HG03175 (cell line): ENCODE results near the gene TEX50.
"Not testable (repeated sequence)": the region's sequence is repeated elsewhere in the genome, so short reads cannot be mapped to it uniquely, and the experiment has no call there.

Experiments
- ATAC-seq: cut with Tn5 transposase; IDR thresholded peaks from one replicate; pipeline ENCODE4 v1.9.1; 2021; ENCODE audit warnings: mild to moderate bottlenecking, moderate library complexity; ENCODE audit not compliant: unreplicated experiment

Gene TEX50, protein sequence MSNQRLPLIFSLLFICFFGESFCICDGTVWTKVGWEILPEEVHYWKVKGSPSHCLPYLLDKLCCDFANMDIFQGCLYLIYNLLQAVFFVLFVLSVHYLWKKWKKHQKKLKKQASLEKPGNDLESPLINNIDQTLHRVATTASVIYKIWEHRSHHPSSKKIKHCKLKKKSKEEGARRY

DNA sequence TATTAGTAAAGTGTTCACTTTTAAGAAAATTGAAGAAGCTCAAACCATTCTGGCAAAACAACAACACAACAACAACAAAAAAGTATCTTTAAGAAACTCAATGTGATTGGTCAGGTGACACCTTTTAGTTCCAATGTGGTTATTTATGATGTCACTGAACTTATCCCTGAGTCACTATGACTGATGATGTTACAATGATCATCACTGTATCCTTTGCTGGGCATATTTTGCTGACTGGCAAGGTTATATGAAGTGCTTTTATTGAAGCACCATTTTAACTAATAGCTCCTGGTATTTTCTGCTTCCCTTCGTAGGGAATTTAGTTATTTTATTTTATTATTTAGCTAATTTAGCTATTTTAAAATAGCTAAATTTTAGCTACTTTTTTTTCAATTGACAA, at the start of gene TEX50:
TSS of gene TEX50 (plus strand) at position 223 of the 400 bp plus-strand sequence. CDS start 184 bp downstream, outside the sequence.
- ATAC-seq = no peak

DNA sequence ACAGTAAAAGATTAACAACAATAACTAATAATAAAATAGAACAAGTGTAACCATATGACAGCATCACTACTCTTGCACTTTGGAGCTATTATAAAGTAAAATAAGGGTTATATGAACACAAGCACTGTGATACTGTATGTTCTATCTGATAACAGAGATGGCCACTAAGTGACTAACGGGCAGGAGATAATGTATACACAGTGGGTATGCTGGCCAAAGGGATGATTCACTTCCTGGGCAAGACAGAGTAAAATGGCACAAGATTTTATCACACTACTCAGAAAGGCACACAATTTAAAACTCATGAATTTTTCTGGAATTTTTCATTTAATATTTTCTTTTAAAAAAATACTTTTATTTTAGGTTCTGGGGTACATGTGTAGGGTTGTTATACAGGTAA, 44.6 kb upstream of the TEX50 start:
- no peak for ATAC-seq

DNA sequence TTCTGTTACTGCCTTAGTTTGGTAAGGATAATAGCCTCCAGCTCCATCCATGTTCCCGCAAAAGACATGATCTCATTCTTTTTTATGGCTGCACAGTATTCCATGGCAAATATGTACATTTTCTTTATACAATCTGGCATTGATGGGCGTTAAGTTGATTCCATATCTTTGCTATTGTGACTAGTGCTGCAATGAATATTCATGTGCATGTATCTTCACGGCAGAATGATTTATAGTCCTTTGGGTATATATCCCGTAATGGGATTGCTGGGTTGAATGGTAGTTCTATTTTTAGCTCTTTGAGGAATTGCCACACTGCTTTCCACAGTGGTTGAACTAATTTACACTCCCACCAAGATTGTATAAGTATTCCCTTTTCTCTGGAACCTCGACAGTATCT, 44.0 kb upstream of the TEX50 start:
- ATAC-seq = not testable (repeated sequence)

DNA sequence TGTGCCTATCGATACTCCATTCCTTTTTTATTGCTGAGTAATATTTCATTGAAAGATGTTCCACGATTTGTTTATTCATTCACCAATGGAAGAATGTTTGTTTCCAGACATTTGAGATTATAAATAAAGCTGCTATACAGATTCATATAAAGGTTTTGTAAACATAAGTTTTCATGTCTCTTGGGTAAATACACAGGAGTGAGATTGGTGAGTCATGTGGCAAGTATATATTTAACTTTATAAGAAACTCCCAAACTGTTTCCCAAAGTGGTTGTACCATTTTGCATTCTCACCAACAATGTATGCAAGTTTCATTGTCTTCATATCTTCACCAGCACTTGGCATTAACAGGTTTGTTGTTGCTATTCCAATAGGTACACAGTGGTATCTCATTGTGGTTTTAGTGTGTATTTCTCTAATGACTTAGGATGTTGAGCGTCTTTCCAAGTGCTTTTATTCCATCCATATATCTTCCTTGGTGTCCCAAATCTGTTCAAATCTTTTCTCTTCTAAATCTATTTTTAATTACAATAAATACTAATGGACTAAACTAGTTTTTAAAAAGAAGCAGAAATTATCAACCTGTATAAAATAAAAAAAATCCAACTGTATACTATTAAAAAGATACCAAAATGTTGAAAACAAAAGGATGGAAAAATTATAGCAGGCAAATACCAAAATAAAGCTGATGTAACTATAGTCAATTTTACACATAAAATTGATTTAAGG, 38.9 kb upstream of the TEX50 start:
- no peak for ATAC-seq

DNA sequence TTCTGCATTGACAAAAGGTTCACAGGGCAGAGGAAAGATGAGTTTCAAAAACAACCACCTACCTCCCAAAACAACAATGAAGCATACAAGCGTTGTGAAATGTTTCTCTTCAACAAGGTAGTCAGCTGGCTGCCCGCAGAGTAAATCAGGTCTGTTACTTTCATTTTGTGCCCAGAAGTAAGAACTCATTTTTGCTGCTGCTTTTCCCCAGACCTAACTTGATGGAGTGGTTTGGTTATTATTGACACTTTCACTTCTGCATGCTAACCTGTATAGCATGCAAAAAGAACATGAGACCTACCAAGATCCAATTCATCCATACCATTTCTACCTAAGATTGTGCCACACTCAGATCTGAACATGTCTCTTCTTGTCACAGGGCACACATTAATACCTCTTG, 33.5 kb upstream of the TEX50 start:
- ATAC-seq = no peak

DNA sequence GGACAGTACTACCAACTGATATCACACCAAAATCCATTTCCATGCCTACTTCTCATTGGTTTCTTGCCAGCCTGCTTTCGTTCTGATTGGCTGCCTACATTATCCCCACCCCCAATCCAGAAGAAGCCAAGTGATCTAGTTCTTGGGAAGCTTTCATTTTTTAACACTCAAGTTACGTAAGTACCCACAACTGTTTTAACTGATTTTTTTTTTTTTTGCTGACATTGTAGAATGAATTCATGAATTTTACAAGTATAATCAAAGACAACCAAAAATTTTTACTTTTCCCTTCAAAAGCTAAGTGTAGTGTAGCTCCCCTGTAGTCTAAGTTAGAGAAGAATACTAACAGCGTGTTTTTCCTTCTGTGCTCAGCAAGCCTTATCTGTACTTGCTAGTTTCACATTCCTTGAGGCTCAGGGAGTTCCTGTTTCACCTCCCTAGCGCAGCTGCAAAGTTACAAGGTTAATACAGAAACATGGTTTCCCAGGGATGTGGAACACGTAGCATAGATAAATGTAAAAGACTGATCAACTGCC, 32.0 kb upstream of the TEX50 start, which contains the start of gene SLC9C2:
TSS of gene SLC9C2 (minus strand) at position 17 of the 536 bp plus-strand sequence. CDS start 1,296 bp downstream, outside the sequence.
- no peak for ATAC-seq

DNA sequence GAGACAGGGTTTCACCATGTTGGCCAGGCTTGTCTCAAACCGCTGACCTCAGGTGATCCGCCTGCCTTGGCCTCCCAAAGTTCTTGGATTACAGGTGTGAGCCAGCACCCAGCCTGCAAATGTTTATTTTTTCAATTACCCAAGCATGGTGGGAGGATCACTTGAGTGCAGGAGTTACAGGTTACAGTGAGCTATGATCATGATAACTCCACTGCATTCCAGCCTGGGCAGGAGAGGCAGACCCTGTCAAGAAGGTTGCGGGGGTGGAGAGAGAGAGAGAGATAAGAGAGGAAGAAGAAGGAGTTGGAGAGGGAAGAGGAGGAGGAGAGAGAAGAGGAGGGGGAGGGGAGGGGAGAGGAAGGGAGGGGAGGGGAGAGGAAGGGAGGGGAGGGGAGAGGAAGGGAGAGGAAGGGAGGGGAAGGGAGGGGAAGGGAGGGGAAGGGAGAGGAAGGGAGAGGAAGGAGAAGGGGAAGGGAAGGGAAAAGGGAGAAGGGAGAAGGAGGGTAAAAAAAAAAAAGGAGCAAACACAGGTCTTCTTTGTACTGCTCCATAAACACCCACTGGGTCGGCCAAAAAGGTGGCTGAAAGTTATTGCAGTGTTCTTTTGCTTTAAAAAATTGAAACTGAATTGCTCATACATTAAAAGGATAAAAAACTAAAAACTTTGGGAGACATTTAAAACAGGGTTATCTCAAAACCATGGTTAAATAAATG, 26.5 kb upstream of the TEX50 start:
- ATAC-seq = no peak

DNA sequence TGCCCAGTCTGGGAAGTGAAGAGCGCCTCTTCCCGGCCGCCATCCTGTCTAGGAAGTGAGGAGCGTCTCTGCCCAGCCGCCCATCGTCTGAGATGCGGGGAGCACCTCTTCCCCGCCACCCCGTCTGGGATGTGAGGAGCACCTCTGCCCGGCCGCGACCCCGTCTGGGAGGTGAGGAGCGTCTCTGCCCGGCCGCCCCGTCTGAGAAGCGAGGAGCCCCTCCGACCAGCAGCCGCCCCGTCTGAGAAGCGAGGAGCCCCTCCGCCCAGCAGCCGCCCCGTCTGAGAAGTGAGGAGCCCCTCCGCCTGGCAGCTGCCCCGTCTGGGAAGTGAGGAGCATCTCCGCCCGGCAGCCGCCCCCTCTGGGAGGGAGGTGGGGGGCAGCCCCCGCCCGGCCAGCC, 22.1 kb upstream of the TEX50 start:
- ATAC-seq = not testable (repeated sequence)

DNA sequence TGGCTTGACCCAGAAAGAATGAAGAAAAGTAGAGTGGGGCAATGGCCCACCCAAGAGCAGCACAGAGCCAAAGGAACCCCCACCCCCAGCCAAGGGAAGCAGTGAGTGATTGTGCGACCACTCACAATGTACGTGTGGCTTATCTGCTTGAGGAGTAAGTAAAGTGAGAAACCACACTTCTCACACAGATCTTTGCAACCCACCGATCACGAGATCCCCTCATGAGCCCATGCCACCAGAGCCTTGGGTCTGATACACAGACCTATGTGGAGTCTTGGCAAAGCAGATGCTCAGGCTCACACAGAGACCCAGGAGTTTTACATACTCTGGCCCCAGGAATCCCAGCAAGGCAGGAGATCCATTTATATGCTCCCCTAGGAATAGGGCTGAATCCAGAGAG, 18.3 kb upstream of the TEX50 start:
- ATAC-seq = no peak

DNA sequence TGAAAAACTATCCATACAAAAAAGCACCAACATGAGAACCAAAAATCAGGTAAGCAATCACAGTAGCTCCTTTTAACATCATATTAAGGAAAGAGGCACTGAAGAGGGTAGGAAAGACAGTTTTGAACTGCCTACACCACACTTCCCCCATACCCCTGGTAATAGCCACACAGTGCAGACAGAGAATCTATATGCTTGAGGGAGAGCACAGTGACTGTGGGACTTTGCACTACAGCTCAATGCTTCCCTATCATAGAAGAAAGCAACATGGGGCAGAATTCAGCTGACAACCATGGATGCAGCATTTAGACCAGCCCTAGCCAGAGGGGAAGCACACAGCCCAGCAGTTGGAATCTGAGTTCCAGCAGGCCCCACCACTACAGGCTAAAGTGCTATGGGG, 7.9 kb upstream of the TEX50 start:
- ATAC-seq = no peak

DNA sequence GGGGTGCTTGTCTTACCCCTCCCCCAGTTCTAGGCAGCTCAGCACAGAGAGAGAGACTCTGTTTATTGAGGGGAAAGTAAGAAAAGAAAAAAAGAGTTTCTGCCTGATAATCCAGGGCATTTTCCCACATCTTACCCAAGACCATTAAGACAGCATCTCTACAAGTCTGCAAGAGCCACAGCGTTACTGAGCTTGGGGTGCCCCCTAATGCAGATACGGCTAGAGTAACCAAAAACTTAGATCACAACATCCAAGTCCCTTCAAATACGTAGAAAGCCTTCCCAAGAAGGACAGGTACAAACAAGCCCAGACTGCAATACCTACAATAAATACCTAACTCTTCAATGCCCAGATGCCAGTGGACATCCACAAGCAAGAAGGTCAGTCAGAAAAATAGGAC, 6.2 kb upstream of the TEX50 start:
- no peak for ATAC-seq

DNA sequence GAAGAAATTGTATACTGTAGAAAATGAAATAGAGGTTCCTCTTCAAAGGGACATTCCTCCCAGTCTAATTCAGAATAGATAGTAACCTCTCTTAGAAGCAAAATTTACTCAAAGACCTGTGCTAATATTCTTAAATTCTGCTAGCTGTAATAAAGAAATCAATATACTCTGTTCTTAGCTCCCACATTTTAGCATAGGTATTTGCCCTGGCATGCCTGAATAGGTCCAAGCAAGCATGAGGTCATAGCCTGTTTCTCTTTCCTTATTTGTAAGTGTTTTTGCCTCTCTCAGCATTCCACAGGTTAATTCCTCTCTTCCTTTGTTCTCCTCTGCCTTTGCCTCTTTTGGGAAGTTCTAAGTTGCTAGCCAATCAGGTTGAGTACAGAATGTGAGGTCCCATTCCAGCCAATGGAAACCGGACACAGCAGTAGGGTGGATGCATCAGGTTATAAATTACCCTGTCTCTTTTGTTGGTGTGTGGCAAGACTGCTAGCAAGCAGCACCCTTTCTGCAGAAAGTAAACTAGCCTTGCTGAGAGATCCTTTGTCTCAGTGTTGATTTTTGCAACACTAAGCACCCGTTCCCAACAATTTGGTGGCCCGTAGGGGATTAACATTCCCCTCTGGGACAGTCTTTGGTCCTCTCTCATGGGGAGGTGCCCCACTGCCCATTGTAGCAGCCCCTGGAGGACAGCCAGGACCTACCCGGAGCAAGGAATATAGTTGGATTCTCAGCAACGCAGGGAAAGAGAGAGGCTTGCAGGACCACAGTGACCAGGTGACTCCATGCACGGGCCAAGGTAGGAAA, 2.3 kb downstream of the TEX50 start:
- not testable (repeated sequence) for ATAC-seq

DNA sequence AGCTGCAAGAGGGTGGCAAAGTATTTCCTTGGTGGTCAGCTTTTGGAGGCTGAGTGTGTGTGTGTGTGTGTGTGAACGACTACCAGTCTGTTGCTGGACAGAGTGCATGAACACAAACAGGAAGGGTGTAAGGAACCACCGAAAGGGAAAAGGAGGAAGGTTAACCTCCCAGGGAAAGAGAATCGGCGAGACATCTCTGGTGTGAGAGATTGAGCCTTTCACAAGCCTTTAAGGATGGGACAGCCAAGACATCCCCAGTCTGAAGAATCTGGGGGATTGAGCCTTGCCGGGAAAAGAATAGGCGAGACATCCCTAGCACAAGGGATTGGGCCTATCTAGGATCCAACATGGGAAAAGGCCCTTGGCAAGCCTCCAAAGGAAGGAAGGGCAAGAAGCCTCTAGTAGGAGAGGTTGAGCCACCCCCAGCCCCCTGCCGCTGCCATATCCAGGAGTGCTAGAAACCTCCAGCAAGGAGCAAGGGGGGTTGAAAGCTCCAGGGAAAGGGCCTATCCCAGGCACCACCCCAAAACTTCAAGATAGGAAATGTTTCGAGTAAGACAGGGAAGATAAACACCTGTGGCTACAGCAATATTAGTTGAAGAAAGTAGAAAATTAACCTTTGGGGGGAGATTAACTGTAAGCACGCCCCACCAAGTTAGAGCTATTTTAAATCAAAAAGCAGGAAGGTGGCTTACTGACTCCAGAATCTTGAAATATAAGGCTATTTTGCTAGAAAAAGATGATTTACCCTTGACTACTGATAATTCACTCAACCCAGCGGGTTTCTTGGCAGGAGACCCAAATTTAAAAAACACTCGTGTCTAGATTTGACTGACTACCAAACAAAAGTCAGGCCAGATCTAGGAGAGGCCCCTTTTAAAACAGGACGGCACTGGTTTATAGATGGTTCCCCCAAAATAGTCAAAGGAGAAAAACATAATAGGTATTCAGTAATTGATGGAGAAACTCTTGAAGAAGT, 3.2 kb downstream of the TEX50 start:
- no peak for ATAC-seq

DNA sequence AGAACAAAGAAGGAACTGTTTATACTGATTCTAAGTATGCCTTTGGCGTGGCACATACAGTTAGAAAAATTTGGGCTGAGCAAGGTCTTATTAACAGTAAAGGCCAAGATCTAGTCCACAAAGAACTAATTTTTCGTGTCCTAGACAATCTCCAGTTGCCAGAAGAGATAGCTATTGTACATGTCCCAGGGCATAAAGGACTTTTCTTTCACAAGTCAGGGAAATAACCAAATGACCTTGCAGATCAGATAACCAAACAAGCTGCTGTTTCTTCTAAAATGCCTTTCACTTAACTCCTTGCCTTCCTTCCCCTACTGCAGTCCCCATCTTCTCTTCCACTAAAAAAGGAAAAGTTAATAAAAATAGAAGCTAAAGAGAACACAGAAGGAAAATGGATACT, 4.0 kb downstream of the TEX50 start:
- no peak for ATAC-seq

DNA sequence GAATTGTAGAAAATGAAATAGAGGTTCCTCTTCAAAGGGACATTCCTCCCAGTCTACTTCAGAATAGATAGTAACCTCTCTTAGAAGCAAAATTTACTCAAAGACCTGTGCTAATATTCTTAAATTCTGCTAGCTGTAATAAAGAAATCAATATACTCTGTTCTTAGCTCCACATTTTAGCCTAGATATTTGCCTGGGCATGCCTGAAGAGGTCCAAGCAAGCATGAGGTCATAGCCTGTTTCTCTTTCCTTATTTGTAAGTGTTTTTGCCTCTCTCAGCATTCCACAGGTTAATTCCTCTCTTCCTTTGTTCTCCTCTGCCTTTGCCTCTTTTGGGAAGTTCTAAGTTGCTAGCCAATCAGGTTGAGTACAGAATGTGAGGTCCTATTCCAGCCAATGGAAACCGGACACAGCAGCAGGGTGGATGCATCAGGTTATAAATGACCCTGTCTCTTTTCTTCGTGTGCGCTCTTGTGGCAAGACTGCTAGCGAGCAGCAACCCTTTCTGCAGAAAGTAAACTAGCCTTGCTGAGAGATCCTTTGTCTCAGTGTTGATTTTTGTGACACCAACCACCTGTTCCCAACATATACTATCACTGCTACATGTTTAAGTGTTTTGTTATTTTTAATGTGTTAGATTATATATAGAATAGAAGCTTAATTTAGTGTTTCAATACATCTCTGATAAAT, 7.5 kb downstream of the TEX50 start:
- ATAC-seq = not testable (repeated sequence)

DNA sequence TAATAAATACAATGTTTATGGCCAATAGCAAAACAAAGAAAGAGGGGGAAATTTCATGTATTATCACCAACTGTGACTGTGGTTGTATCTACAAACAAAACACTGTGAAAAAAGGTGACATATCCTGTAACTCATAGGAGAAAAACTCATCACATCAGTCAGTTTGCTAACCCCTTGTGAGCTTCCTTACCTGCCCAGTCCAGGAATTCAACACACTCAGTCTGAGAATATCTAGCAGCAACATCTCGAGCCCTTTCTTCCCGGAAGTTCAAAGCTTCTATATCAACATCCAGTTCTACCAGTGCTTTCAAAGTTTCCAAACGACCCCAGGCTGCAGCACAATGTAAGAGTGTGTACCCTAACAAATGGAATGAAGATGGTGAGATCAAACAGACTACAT, 11.5 kb downstream of the TEX50 start:
- ATAC-seq = no peak

DNA sequence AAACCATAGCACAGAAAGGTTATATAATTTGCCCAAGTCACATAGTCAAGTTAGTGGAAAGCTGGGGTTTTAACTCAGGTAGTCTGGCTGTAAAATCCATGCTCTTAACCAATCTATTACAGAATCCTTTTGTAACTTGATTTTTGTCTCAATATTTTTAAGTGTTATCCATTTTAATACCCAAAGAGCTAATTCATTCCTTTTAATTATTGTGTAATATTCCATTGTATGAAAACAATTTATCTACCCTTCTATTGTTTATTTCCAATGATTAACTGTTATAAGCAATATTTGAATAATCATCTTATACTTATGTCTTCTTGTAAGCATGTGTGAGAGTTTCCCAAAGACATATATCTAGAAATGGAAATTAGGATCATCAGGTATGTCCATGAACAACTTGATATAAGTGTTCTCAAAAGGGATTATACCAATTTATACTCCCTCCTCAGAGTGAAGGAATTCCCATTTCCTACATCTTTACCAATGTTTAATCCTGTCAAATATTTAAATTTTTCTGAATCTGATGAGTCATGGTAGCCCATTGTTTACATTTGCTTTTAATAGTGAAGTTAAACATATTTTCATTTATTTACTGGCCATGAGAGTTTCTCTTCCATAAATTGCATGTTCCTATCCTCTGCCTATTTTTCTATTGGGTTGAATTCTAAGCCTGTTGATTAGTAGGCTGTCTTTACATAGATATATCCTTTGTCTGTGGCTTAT, 13.9 kb downstream of the TEX50 start:
- no peak for ATAC-seq

DNA sequence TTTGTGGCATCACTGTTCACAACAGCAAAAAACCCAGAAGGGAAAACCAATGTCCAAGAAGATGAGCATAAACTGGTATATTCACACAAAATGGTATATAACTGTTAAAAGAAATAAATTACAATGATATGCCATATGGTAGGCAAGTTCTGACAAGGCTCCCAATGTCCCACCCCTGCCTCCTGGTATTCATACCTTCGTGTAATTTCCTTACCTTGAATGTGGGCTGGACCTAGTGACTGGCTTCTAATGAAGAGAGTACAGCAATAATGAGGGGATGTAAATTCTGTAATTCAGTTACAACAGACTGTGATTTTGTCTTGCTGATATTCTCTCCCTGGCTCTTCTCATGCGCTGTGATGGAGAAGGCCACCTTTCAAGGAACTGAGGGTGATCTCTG, 25.2 kb downstream of the TEX50 start:
- ATAC-seq = no peak
